H1 (cell line): ENCODE results near the gene HNF1B. TPM values are rescaled to one million over a fixed set of nuclear protein-coding genes. Genes with fewer than 3 reads are reported as not detected.

Source experiments
- CTCF ChIA-PET: fragments of 300-600 bp; sonication (Branson Sonifier 250); formaldehyde crosslinking; loops from one replicate; lab custom pipeline; 2021; ENCODE audit not compliant: partially characterized antibody; lab: Charles Lee
- POLR2A ChIA-PET: fragments of 300-600 bp; sonication (Branson Sonifier 250); formaldehyde crosslinking; loops from one replicate; lab custom pipeline; 2021; ENCODE audit warnings: inconsistent platforms; ENCODE audit not compliant: partially characterized antibody; lab: Charles Lee
- DNase-seq, 2 experiments: peaks; one replicate each; pipeline versions ENCODE4 v3.0.0 to v3.0.0-alpha.2; 2010 to 2022; ENCODE audit warnings: low spot score in 2 of 2, low read depth in 1 of 2, mixed read lengths in 1 of 2
- FAIRE-seq: peaks from 2 replicates; lab custom pipeline; 2011; peaks lifted over from hg19 to GRCh38; lab: Jason Lieb, UNC
- H2AFZ ChIP-seq: 2 replicates; pipeline ENCODE4 v1.8.1; 2012; ENCODE audit warnings: low read length, inconsistent platforms
- H2AK5ac ChIP-seq: 2 replicates; pipeline ENCODE4 v1.6.1; 2013; ENCODE audit warnings: low read depth, low read length
- H2BK120ac ChIP-seq: replicated peaks from 2 replicates; pipeline ENCODE3; 2013; ENCODE audit warnings: low read depth, low read length, inconsistent platforms
- H2BK12ac ChIP-seq: 2 replicates; pipeline ENCODE4 v1.6.1; 2013; ENCODE audit warnings: low read depth, low read length
- H2BK15ac ChIP-seq: 2 replicates; pipeline ENCODE4 v1.6.1; 2013; ENCODE audit warnings: low read length
- H2BK20ac ChIP-seq: 2 replicates; pipeline ENCODE4 v1.6.1; 2013; ENCODE audit warnings: low read length
- H2BK5ac ChIP-seq: 2 replicates; pipeline ENCODE4 v1.6.1; 2013; ENCODE audit warnings: low read depth, low read length
- H3K14ac ChIP-seq: 2 replicates; pipeline ENCODE4 v1.6.1; 2013; ENCODE audit warnings: inconsistent platforms; ENCODE audit not compliant: insufficient read length
- H3K18ac ChIP-seq: 2 replicates; pipeline ENCODE4 v1.6.1; 2013; ENCODE audit warnings: low read length; ENCODE audit errors: extremely low read depth
- H3K23ac ChIP-seq: 2 replicates; pipeline ENCODE4 v1.6.1; 2013; ENCODE audit warnings: inconsistent platforms; ENCODE audit not compliant: insufficient read length
- H3K23me2 ChIP-seq: 2 replicates; pipeline ENCODE4 v1.6.1; 2013; ENCODE audit warnings: low read depth, low read length
- H3K27ac ChIP-seq: 2 replicates; pipeline ENCODE4 v1.6.1; 2011; ENCODE audit warnings: low read depth, low read length, inconsistent platforms
- H3K27me3 ChIP-seq, 4 experiments: replicated peaks in 1 of 4; 1 replicate in 1 of 4; 2 replicates in 3 of 4; pipeline versions ENCODE4 v1.6.1 to v1.8.1; 2011 to 2013; ENCODE audit warnings: low read length in 3 of 4, mild to moderate bottlenecking in 3 of 4, inconsistent platforms in 2 of 4, mixed read lengths in 2 of 4, moderate library complexity in 1 of 4; ENCODE audit not compliant: control insufficient read depth in 3 of 4, insufficient read depth in 3 of 4; ENCODE audit errors: extremely low read depth in 1 of 4
- H3K36me3 ChIP-seq, 4 experiments: 2 replicates each; pipeline versions ENCODE4 v1.6.1 to v1.8.1; 2011 to 2013; ENCODE audit warnings: mild to moderate bottlenecking in 4 of 4, low read length in 3 of 4, moderate library complexity in 2 of 4, control low read depth in 1 of 4, inconsistent platforms in 1 of 4; ENCODE audit not compliant: insufficient read depth in 4 of 4, control insufficient read depth in 2 of 4
- H3K4ac ChIP-seq: replicated peaks from 2 replicates; pipeline ENCODE3; 2013; ENCODE audit warnings: low read length, low read depth, mixed read lengths, inconsistent platforms; ENCODE audit not compliant: insufficient read length
- H3K4me1 ChIP-seq, 4 experiments: replicated peaks in 1 of 4; 1 replicate in 1 of 4; 2 replicates in 3 of 4; pipeline versions ENCODE4 v1.6.1 to v1.8.1; 2011 to 2013; ENCODE audit warnings: low read length in 3 of 4, inconsistent platforms in 2 of 4, mixed read lengths in 1 of 4; ENCODE audit not compliant: insufficient read depth in 4 of 4, control insufficient read depth in 3 of 4
- H3K4me2 ChIP-seq, 2 experiments: 2 replicates each; pipeline versions ENCODE4 v1.6.1 to v1.8.1; 2011 to 2013; ENCODE audit warnings: low read depth in 2 of 2, low read length in 2 of 2, control low read depth in 1 of 2, inconsistent platforms in 1 of 2, mild to moderate bottlenecking in 1 of 2; ENCODE audit not compliant: insufficient read depth in 1 of 2
- H3K4me3 ChIP-seq, 4 experiments: fragments of 200-600, 300-600 bp in 1 of 4; sonication (generic), shearing (Covaris generic), sonication (Bioruptor Twin) in 1 of 4; 2 replicates each; pipeline versions ENCODE4 v1.5.1 to v1.8.1; 2011 to 2016; ENCODE audit warnings: low read length in 4 of 4, low read depth in 3 of 4, control low read depth in 2 of 4, inconsistent platforms in 2 of 4, mild to moderate bottlenecking in 2 of 4, mixed read lengths in 1 of 4, moderate library complexity in 1 of 4; ENCODE audit not compliant: insufficient read depth in 2 of 4; ENCODE audit errors: extremely low read depth in 1 of 4
- H3K56ac ChIP-seq: replicated peaks from 2 replicates; pipeline ENCODE3; 2013; ENCODE audit warnings: low read depth, mild to moderate bottlenecking, mixed read lengths, low read length, inconsistent platforms; ENCODE audit not compliant: insufficient read length
- H3K79me1 ChIP-seq: 2 replicates; pipeline ENCODE4 v1.6.1; 2013; ENCODE audit warnings: low read depth, low read length, control low read depth
- H3K79me2 ChIP-seq, 2 experiments: 2 replicates each; pipeline versions ENCODE4 v1.6.1 to v1.8.1; 2012 to 2013; ENCODE audit warnings: low read length in 2 of 2, mild to moderate bottlenecking in 2 of 2, inconsistent platforms in 1 of 2; ENCODE audit not compliant: insufficient read depth in 2 of 2, control insufficient read depth in 1 of 2
- H3K9ac ChIP-seq, 4 experiments: replicated peaks in 1 of 4; 1 replicate in 1 of 4; 2 replicates in 3 of 4; pipeline versions ENCODE4 v1.6.1 to v1.8.1; 2011 to 2013; ENCODE audit warnings: low read depth in 3 of 4, low read length in 3 of 4, control low read depth in 2 of 4, mild to moderate bottlenecking in 2 of 4, moderate library complexity in 2 of 4, inconsistent platforms in 1 of 4; ENCODE audit errors: extremely low read depth in 1 of 4
- H3K9me3 ChIP-seq, 2 experiments: 2 replicates each; pipeline versions ENCODE4 v1.6.1 to v1.8.1; 2012 to 2013; ENCODE audit warnings: mild to moderate bottlenecking in 2 of 2, moderate library complexity in 2 of 2, control low read depth in 1 of 2, inconsistent platforms in 1 of 2, low read depth in 1 of 2, low read length in 1 of 2, mixed read lengths in 1 of 2; ENCODE audit not compliant: insufficient read depth in 2 of 2
- H4K20me1 ChIP-seq, 2 experiments: replicated peaks in 1 of 2; 2 replicates each; pipeline versions ENCODE3 to v1.8.1; 2011 to 2013; ENCODE audit warnings: inconsistent platforms in 2 of 2, low read length in 2 of 2, mild to moderate bottlenecking in 1 of 2; ENCODE audit not compliant: insufficient read depth in 2 of 2, control insufficient read depth in 1 of 2
- H4K5ac ChIP-seq: 2 replicates; pipeline ENCODE4 v1.6.1; 2013; ENCODE audit warnings: low read length, low read depth, mixed read lengths, inconsistent platforms; ENCODE audit not compliant: insufficient read length
- H4K8ac ChIP-seq: 2 replicates; pipeline ENCODE4 v1.8.0; 2013; ENCODE audit warnings: mild to moderate bottlenecking, moderate library complexity, low read length, inconsistent platforms; ENCODE audit not compliant: insufficient read depth; ENCODE audit errors: extremely low read depth
- H4K91ac ChIP-seq: replicated peaks from 2 replicates; pipeline ENCODE3; 2013; ENCODE audit warnings: low read length, mixed read lengths, inconsistent platforms; ENCODE audit not compliant: insufficient read length
- ASH2L ChIP-seq: fragments of 200-600, 300-600 bp; sonication (generic); IDR thresholded peaks from one replicate; pipeline ENCODE4 v1.7.1; 2017; ENCODE audit warnings: low read length
- GABPA ChIP-seq: IDR thresholded peaks from 2 replicates; pipeline ENCODE4 v1.6.1; 2011; ENCODE audit warnings: mild to moderate bottlenecking, low read length, moderate library complexity, borderline replicate concordance; ENCODE audit not compliant: insufficient read depth
- KDM1A ChIP-seq: fragments of 200-600, 300-600 bp; sonication (generic); IDR thresholded peaks from 2 replicates; pipeline ENCODE4 v1.7.1; 2016; ENCODE audit warnings: mild to moderate bottlenecking, low read length, borderline replicate concordance
- TCF12 ChIP-seq: IDR thresholded peaks from 2 replicates; pipeline ENCODE4 v1.6.1; 2011; ENCODE audit warnings: low read depth, mild to moderate bottlenecking, low read length
- WGBS, 2 experiments: shearing (Covaris generic) in 1 of 2; methylation state at CpG; one replicate each; pipeline versions ENCODE4 v1.1.6 to v1.1.7; 2013 to 2015; ENCODE audit warnings: low lambda C conversion rate in 2 of 2, mixed read lengths in 2 of 2, inconsistent platforms in 1 of 2, low coverage in 1 of 2, missing lambda C conversion rate in 1 of 2; ENCODE audit not compliant: insufficient replicate concordance in 2 of 2, insufficient coverage in 1 of 2, insufficient read length in 1 of 2; ENCODE audit errors: extremely low coverage in 1 of 2, missing lambda C conversion rate in 1 of 2; 5-methylcytosine and 5-hydroxymethylcytosine counted together
- polyA plus RNA-seq, 7 experiments: library from polyadenylated mRNA; depleted of rRNA in 3 of 7; stranded (reverse) in 5 of 7; unstranded in 2 of 7; fragments of >200 nt in 5 of 7; fragments of 200-250 nt in 2 of 7; gene quantifications; 1 replicate in 5 of 7; 2 replicates in 1 of 7; 4 replicates in 1 of 7; pipeline versions ENCODE4 v1.2.1 to v1.2.3, GENCODE V29; 2011 to 2013; ENCODE audit warnings: missing spikeins in 2 of 7, mixed read lengths in 2 of 7
- total RNA-seq: library from RNA; stranded (reverse); fragmentation: NEBNext Ultra II Directional; extraction: Animal tissue kit (Norgen Biotek cat#: 25700); gene quantifications from 2 replicates; pipeline ENCODE4 v1.2.1, GENCODE V29; 2021

Gene HNF1B
- total and polyA plus RNA-seq, 2 of the 8 experiments (the other 6 are each of a cell fraction or from before 2014, with no cell fraction given) = 0.13 to 0.30 TPM

DNA sequence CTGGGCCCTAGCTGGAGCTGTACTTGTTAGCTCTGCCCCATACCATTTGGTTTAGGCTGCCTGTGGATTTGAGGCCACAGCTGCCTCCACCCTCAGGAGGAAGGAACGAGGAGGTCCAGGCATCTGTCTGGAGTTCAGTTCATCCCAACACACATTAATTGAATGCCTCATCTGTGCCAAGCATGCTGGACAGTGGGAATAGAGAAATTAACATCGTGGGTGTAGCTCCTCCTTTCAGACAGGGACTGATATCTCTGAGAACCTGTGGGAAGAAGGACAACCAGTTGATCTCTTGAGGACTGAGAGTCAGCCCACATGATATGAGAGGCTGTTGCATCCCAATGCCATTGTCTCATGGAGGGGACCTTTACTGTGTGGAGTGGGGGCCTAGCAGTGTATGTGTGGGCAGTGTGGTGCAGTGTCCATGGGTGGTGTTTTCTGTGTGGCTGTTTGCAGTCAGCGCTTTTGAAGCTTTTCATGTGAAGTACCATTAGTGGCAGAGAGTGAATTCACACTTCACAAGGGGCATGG is 72.2 kb downstream of the HNF1B start:
- Histone ChIP-seq H3K9me3 (no peaks in the 10 kb centered on the region), H3K4me1 (no peaks in the 10 kb centered on the region; a peak in 1 of 7 replicates), H3K27ac (no peak overlapping the region), H3K23me2 (no peaks in the 10 kb centered on the region), H4K91ac (no peak overlapping the region), H4K5ac (no peak overlapping the region), H2BK20ac (no peak overlapping the region), H3K56ac (no peak overlapping the region), H4K8ac (no peak overlapping the region), H4K20me1 (no peaks in the 10 kb centered on the region), H3K14ac (no peak overlapping the region), H3K4me3 (no peak overlapping the region), H2BK15ac (no peak overlapping the region), H3K79me1 (no peaks in the 10 kb centered on the region), H3K4me2 (no peak overlapping the region), H3K23ac (no peak overlapping the region), H3K9ac (no peak overlapping the region), H3K18ac (no peak overlapping the region), H2AK5ac (no peak overlapping the region), H2BK5ac (no peak overlapping the region), H2BK120ac (no peak overlapping the region), H2AFZ (no peak overlapping the region), H3K36me3 (no peaks in the 10 kb centered on the region), H3K79me2 (no peaks in the 10 kb centered on the region), H3K4ac (no peak overlapping the region), H3K27me3 (no peaks in the 10 kb centered on the region; a peak in 1 of 7 replicates), H2BK12ac (no peak overlapping the region)
- WGBS, 2 experiments = 87% methylated on average over 3 of the region's 3 CpGs; no CpG with 5 or more reads in 1 of the 2 experiments
- CTCF ChIA-PET = interaction anchor here (0.7 to 1.8 kb wide), 7 partner anchors 10 to 144 kb away, joined by 3 to 8 read pairs (median 3); no protein-coding TSS in a partner anchor
- no peak for DNase-seq
- POLR2A ChIA-PET = no interaction called here
- no peak for TF ChIP-seq ASH2L
- TF ChIP-seq GABPA = no peak
- no peak for TF ChIP-seq TCF12
- TF ChIP-seq KDM1A = no peak
- no peak for FAIRE-seq
